Testis (tissue), 3 donors: ENCODE measurements around the gene WTAP. TPM values are rescaled to one million over a fixed set of nuclear protein-coding genes. Genes with fewer than 3 reads are reported as not detected.

Source experiments
- DNase-seq: peaks from one replicate; pipeline ENCODE4 v3.0.0-alpha.2; 2019
- H3K27ac ChIP-seq, 2 donors: fragments of 200-600 bp; sonication (generic); one replicate each; pipeline ENCODE4 v1.5.1; 2019
- H3K27me3 ChIP-seq: fragments of 200-600 bp; sonication (generic); one replicate; pipeline ENCODE4 v1.5.1; 2019
- H3K36me3 ChIP-seq: fragments of 200-600 bp; sonication (generic); one replicate; pipeline ENCODE4 v1.5.1; 2017; ENCODE audit warnings: low read depth; ENCODE audit errors: missing control alignments
- H3K4me1 ChIP-seq: fragments of 200-600 bp; sonication (generic); one replicate; pipeline ENCODE4 v1.5.1; 2019
- H3K4me3 ChIP-seq, 2 donors: fragments of 200-600 bp; sonication (generic); one replicate each; pipeline ENCODE4 v1.5.1; 2017 to 2019
- H3K9me3 ChIP-seq: fragments of 200-600 bp; sonication (generic); one replicate; pipeline ENCODE4 v1.5.1; 2017
- POLR2A ChIP-seq: fragments of 450-650 bp; IDR thresholded peaks from one replicate; pipeline ENCODE4 v1.6.1; 2017; ENCODE audit warnings: antibody characterized with exemption, mild to moderate bottlenecking, moderate library complexity
- WGBS, 2 donors: methylation state at CpG; one replicate each; pipeline ENCODE4 v1.1.5; 2018; 5-methylcytosine and 5-hydroxymethylcytosine counted together
- intact Hi-C: fragments of 100-400 bp; cut with DNase I; formaldehyde crosslinking; loops from one replicate; pipeline ENCODE4 v1.15.1; 2023; ENCODE audit warnings: low total_unique reads
- polyA plus RNA-seq: library from polyadenylated mRNA; stranded (reverse); fragments of 350-450 nt; fragmentation: Illumina TruSeq; extraction: RNeasy Lipid Tissue Mini Kit (QIAGEN cat#74804); gene quantifications from one replicate; pipeline ENCODE4 v1.2.3, GENCODE V29; 2014; ENCODE audit warnings: low read depth, low replicate concordance; ENCODE audit not compliant: insufficient read depth
- total RNA-seq, 2 donors: library from RNA; depleted of rRNA; stranded (reverse); fragments of >200 nt; gene quantifications; one replicate each; pipeline ENCODE4 v1.2.3, GENCODE V29; 2016
- TF ChIP-seq, protein P1 (sequence below), 3 experiments: fragments of 450-650 bp in 2 of 3; fragments of 200-600 bp in 1 of 3; sonication (generic) in 1 of 3; IDR thresholded peaks; one replicate each; pipeline ENCODE4 v1.5.1; 2016 to 2019; ENCODE audit warnings: antibody characterized with exemption in 3 of 3, mild to moderate bottlenecking in 2 of 3, moderate library complexity in 1 of 3

The WTAP gene
- total and polyA plus RNA-seq, 3 donors from 2014 or later, result 76.7 to 91.2 (median 88.0) TPM

DNA sequence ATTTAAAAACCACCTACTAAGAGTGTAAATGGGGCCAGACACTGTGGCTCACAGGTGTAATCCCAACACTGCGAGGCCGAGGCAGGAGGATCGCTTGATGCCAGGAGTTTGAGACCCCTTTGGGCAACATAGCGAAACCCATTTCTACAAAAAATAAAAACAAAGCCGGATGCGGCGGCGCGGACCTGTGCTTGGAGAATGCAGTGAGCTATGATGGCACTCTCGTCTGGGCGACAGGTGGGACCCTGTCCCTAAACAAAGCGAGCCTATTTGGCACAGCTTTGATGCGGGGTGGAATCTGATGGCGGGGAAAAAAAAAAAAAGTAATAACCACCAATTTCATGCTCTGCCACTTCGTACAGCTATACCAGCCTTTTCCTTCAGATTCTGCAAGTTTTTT lies 61.0 kb downstream of the WTAP start:
- Histone ChIP-seq H3K27ac (peak overlapping the region; percentile 97 to 100), H3K9me3 (no peaks in the 10 kb centered on the region), H3K27me3 (no peaks in the 10 kb centered on the region), H3K4me1 (peaks cover 13% of the 10 kb centered on the region), H3K4me3 (peak overlapping the region; percentile 77 to 99), H3K36me3 (no peaks in the 10 kb centered on the region)
- whole genome bisulfite sequencing, 2 donors, result 20 to 22% methylated on average over 15 of the region's 15 CpGs
- intact Hi-C loops, result no loop called here
- TF ChIP-seq, protein P1, sequence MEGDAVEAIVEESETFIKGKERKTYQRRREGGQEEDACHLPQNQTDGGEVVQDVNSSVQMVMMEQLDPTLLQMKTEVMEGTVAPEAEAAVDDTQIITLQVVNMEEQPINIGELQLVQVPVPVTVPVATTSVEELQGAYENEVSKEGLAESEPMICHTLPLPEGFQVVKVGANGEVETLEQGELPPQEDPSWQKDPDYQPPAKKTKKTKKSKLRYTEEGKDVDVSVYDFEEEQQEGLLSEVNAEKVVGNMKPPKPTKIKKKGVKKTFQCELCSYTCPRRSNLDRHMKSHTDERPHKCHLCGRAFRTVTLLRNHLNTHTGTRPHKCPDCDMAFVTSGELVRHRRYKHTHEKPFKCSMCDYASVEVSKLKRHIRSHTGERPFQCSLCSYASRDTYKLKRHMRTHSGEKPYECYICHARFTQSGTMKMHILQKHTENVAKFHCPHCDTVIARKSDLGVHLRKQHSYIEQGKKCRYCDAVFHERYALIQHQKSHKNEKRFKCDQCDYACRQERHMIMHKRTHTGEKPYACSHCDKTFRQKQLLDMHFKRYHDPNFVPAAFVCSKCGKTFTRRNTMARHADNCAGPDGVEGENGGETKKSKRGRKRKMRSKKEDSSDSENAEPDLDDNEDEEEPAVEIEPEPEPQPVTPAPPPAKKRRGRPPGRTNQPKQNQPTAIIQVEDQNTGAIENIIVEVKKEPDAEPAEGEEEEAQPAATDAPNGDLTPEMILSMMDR (IDR thresholded peaks at IDR 0.05), result no peak
- TF ChIP-seq POLR2A, result no peak
- no peak for DNase-seq

DNA sequence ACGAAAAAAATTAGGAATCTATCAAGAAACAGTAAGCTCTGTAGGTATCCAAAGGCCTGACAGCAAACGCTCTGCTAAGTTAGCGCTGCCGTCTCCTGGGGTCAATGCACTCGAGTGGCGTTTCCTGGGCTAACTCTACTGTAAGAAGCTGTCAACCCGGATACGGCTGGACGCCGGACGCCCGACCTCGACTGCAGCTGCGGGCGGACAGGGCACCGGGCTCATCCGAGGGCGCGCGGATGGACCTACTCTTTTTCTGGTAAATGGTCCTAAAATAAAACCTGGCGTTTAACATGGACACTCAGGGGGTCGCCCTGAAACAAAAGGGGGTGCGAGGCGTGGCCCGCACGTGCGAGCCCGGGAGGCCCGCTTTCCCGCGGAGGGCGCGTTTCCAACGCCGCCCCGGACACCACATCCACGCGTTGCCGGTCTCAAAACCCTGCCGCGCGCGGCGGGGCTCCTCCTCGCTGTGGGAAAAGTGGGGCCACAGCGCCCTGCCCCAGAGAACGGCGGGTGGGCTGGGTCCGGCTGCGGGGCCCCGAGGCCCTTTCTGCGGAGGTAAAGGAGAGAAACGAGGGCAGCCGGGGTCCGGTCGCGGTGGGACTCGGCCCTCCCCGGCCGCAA lies 61.6 kb downstream of the WTAP start:
- H3K4me1 ChIP-seq, result peaks cover 13% of the 10 kb centered on the region
- peak overlapping the region; percentile 97 to 100 for H3K27ac ChIP-seq
- 0% methylated on average over 27 to 60 of the region's 60 CpGs for WGBS, 2 donors
- H3K27me3 ChIP-seq, result no peaks in the 10 kb centered on the region
- H3K36me3 ChIP-seq, result no peaks in the 10 kb centered on the region
- intact Hi-C loops, result no loop called here
- no peaks in the 10 kb centered on the region for H3K9me3 ChIP-seq
- peak; percentile 69 for DNase-seq
- TF ChIP-seq POLR2A, result no peak
- TF ChIP-seq, protein P1 (IDR thresholded peaks at IDR 0.05), result no peak
- H3K4me3 ChIP-seq, result peak overlapping the region; percentile 77 to 99

DNA sequence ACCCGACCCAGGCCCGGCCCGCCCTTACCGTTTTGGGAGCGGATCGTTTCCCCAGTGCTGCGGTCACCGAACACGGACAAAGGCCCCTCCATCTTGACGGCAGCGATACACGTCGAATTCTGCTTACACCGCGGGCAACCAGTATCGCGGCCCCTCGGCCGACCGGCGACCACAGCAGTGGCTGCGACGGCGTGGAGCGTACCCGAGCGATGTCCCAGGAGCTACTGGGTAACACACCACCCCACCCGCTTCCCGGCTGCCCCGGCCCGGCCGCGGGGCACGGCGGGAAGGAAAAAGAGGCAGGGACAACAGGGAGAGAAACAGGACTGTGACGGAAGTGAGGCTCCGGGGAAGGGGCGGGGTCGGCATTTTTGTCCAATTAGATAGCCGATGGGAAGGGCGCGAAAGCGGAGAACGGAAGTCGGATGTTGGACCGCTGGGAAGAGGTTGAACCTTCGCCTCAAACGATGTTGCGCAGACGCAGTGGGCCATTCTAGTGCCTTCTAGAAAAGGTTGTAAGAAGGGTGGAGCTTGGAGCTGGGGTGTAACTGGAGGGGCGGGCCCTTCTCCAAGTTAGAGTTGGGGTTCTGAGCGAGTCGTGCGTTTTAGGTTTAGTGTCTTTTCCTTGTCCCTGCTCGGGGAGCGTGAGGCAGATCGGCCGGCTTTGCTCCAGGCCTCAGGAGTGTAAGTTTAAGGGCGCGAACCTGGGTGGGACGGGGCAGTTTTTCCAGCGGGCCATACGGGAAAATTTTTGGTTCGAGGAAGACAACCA lies 62.3 kb downstream of the WTAP start, which contains the start of gene TCP1:
Gene TCP1, minus strand, starts transcription at position 226 of the 772 bp plus-strand sequence. Its CDS starts 134 bp downstream, at position 92.
- no peaks in the 10 kb centered on the region for H3K9me3 ChIP-seq
- H3K4me1 ChIP-seq, result peaks cover 13% of the 10 kb centered on the region
- TF ChIP-seq POLR2A, result peak; percentile 94
- TF ChIP-seq, protein P1 (IDR thresholded peaks at IDR 0.05), result no peak
- H3K4me3 ChIP-seq, result peak within 1 kb of the TSS; percentile 77 to 99
- peak within 1 kb of the TSS; percentile 97 to 100 for H3K27ac ChIP-seq
- peak; percentile 100 for DNase-seq
- no peaks in the 10 kb centered on the region for H3K36me3 ChIP-seq
- WGBS, 2 donors, result 0 to 1% methylated on average over 32 to 64 of the region's 64 CpGs
- no peaks in the 10 kb centered on the region for H3K27me3 ChIP-seq
- intact Hi-C loops, result no loop called here

DNA sequence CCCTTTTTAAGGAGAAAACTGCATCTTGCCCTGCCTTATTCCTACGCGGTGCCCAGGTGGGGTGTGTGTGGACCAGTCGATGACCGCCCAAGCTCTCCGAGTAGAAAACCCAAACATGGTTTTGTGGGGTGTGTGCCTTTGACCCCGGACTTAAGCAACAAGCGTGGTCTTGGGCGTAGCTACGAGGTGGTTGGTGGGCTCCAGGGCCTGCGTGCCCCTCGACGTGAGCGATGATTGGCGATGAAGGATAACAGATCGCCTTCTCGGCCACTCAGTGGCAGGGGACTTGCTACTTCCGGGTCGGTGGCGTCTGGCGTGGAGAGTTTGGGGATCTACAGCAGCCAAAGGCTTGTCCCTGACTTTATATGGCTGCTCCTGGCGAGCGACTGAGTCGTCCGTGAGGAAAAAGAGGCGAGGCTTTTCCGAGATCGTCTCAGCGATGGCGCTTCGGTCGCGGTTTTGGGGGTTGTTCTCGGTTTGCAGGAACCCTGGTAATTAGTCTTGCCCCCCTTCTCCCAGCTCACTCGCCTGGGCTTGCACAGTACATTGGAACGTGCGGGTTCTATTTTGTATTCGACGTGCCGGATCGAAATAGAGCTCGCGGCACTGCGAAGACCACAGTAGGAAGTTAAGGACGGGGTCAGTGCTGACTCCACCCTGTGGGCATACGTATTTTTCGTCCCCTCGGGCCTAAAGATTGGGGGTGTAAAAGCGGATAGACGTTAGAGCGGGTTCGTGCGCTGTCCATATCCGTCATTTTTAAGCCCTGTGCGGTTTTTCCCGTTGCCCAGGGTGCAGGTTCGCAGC lies 63.0 kb downstream of the WTAP start, which contains the start of gene MRPL18:
Gene MRPL18, plus strand, starts transcription at position 319 of the 807 bp plus-strand sequence. Its CDS starts 121 bp downstream, at position 440.
- Histone ChIP-seq H3K9me3 (no peaks in the 10 kb centered on the region), H3K27me3 (no peaks in the 10 kb centered on the region), H3K27ac (peak within 1 kb of the TSS; percentile 97 to 100), H3K4me3 (peak within 1 kb of the TSS; percentile 77 to 99), H3K36me3 (no peaks in the 10 kb centered on the region), H3K4me1 (peaks cover 13% of the 10 kb centered on the region)
- WGBS, 2 donors, result 0 to 1% methylated on average over 26 to 54 of the region's 56 CpGs
- TF ChIP-seq POLR2A, result peak; percentile 71
- TF ChIP-seq, protein P1 (IDR thresholded peaks at IDR 0.05), result no peak
- intact Hi-C loops, result no loop called here
- DNase-seq, result peak; percentile 98
